Measurements from ENCODE around the gene ENO4. TPM values are rescaled to one million over a fixed set of nuclear protein-coding genes. Genes with fewer than 3 reads are reported as not detected.

Gene ENO4
- total RNA-seq, 2 experiments from 2014 or later = not detected

DNA sequence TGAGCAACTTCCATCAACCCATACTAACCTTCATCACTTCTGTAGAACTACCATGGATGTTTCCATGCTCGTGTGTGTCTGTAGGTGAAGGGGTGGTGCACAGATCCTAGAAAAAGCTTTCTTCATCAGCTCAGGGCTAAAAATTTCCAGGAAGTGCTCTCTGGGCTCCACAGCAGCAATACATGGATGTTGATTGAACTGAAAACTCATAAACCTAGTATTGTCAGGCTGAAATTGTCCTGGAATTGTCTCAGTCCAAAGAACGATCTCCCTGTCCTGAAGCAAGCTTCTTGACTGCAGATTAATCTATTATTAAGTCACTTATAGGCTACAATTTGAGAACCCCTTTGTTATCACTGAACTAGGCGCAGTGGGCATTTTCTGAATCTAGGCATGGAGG is 39.8 kb downstream of the ENO4 start:
- Mint-ChIP-seq H3K4me1 (no peaks in the 10 kb centered on the region), H3K27me3 (peaks cover 13% of the 10 kb centered on the region), H3K4me3 (no peak overlapping the region), H3K9me3 (no peaks in the 10 kb centered on the region), H3K36me3 (ENCODE audit: low read depth) (no peaks in the 10 kb centered on the region), H3K27ac (no peak overlapping the region)
- no peak for DNase-seq
- POLR2A ChIA-PET = no interaction called here
- CTCF ChIA-PET = no interaction called here

DNA sequence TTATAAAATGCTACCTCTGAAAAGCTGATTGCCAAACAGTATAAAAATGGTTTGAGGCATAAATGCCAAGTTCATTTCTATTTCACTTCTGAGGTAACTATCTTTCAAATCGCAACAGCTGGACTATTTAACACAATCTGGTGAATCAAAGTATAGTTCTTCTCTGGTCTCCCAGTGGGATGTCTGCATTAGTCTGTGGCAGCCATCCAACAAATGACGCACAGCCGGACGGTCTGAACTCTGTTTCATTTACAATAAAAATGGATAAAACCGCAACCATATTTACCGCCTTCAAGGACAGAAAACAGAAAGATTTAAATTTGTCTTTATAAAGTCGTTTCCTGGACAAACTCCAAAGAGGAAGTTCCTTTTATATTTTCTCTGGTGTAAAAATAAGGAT is 41.9 kb downstream of the ENO4 start:
- ChIA-PET POLR2A (no interaction called here), CTCF (no interaction called here)
- Mint-ChIP-seq H3K4me1 (no peaks in the 10 kb centered on the region), H3K36me3 (ENCODE audit: low read depth) (no peaks in the 10 kb centered on the region), H3K4me3 (no peak overlapping the region), H3K9me3 (no peaks in the 10 kb centered on the region), H3K27me3 (peaks cover 13% of the 10 kb centered on the region), H3K27ac (no peak overlapping the region)
- no peak for DNase-seq

DNA sequence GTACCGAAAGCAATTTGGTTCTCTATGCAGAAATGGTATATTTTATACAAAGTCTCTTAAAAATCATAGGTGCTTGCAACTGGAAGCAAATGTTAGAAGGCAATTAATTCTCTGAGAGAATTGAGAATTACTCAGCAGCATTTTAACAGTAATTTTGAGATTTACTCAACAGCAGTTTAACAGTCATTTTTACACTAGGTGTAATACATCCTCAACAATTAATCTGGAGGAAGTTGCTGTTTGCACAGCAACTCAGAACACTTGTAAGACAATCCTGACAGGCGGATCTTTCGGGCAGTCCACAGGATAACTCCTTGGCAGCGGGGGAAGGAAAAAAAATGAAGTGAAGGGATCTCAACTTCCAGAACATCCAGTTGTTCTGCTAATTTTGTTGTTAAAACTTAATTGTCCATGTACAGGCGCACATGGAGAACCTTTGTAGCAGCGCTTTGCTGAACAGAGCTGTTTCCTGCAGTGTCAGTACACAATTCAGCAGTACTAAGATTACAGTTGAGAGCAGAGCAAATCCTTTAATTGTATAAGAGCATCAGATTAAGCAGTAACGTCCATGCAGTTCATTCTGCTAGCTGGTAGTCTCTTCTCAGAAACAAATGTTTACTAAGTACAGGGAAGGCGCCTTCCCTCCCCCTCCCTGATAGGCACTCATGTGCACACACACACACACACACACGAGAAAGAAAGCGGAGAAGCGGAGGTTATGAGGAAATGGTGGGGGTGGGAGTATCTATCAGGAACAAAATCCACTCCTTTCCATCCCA is 43.8 kb downstream of the ENO4 start:
- DNase-seq = no peak
- peaks cover 13% of the 10 kb centered on the region for H3K27me3 Mint-ChIP-seq
- no peak overlapping the region for H3K4me3 Mint-ChIP-seq
- ChIA-PET POLR2A (no interaction called here), CTCF (interaction anchor here (1.7 kb wide), 1 partner anchor 96 kb away, joined by 4 read pairs; no protein-coding TSS in a partner anchor)
- H3K4me1 Mint-ChIP-seq = no peaks in the 10 kb centered on the region
- H3K27ac Mint-ChIP-seq = no peak overlapping the region
- H3K9me3 Mint-ChIP-seq = no peaks in the 10 kb centered on the region
- H3K36me3 Mint-ChIP-seq (ENCODE audit: low read depth) = no peaks in the 10 kb centered on the region

DNA sequence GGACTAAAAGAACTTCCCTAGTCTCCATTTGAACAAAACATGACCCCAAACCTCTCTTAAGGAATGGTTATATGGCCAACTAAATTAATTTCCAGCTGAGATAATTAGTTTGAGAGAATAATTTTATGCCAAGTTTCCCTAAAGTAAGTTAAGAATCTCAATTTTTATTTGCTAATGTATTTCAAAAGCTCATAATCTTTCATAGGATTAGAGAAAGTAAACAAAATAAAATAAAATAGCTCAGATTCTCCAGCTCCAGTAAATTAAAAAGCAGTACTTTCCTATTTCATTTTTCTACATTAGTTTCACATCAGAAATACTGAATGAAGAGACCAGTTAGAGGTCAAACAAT is 44.4 kb downstream of the ENO4 start:
- ChIA-PET CTCF (interaction anchor here (1.7 to 2.0 kb wide), 2 partner anchors 97 to 281 kb away, joined by 4 read pairs; no protein-coding TSS in a partner anchor), POLR2A (no interaction called here)
- Mint-ChIP-seq H3K27ac (no peak overlapping the region), H3K36me3 (ENCODE audit: low read depth) (no peaks in the 10 kb centered on the region), H3K9me3 (no peaks in the 10 kb centered on the region), H3K4me1 (no peaks in the 10 kb centered on the region), H3K4me3 (no peak overlapping the region), H3K27me3 (peaks cover 13% of the 10 kb centered on the region)
- no peak for DNase-seq

DNA sequence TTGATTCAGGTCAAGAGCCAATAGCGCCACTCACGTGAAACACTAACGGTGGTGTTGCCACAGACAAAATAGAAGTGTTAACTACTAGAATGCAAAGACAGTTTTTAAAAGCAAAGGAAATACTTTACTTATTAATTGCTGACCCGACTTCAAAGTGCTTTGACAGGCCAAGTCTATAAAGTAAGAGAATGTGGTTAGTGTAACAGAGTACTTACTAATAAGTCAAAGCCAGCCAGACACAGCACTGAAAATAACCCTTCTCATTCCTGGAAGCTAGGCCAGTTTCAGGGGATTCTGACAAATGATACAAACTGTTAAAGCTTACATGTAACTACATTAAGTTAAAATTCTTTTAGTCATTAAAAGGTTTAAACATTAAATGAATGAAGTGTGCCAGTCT is 50.3 kb downstream of the ENO4 start:
- H3K36me3 Mint-ChIP-seq (ENCODE audit: low read depth) = no peaks in the 10 kb centered on the region
- no peaks in the 10 kb centered on the region for H3K9me3 Mint-ChIP-seq
- DNase-seq = no peak
- no peak overlapping the region for H3K27ac Mint-ChIP-seq
- CTCF ChIA-PET = no interaction called here
- no peaks in the 10 kb centered on the region for H3K4me1 Mint-ChIP-seq
- POLR2A ChIA-PET = no interaction called here
- no peaks in the 10 kb centered on the region for H3K27me3 Mint-ChIP-seq
- no peak overlapping the region for H3K4me3 Mint-ChIP-seq

DNA sequence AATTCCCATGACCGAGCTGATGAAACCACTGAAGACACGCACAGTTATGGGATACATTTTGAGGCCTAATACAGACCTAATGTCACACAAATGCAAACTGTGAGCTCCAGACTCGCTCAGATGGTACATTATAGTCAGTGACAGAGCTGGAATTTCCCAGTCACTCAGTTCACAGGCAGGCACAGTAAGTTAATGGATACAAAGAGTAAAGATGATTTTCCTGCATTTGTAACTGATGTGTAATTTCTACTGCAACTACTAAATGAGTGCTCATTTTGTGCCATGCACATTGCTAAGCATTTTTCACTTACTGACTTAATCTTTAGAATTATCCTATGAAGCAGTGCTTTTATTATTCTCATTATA is 56.5 kb downstream of the ENO4 start:
- POLR2A ChIA-PET = no interaction called here
- CTCF ChIA-PET = no interaction called here
- Mint-ChIP-seq H3K9me3 (no peaks in the 10 kb centered on the region), H3K27ac (no peak overlapping the region), H3K4me1 (no peaks in the 10 kb centered on the region), H3K4me3 (no peak overlapping the region), H3K27me3 (no peaks in the 10 kb centered on the region), H3K36me3 (ENCODE audit: low read depth) (no peaks in the 10 kb centered on the region)
- no peak for DNase-seq

DNA sequence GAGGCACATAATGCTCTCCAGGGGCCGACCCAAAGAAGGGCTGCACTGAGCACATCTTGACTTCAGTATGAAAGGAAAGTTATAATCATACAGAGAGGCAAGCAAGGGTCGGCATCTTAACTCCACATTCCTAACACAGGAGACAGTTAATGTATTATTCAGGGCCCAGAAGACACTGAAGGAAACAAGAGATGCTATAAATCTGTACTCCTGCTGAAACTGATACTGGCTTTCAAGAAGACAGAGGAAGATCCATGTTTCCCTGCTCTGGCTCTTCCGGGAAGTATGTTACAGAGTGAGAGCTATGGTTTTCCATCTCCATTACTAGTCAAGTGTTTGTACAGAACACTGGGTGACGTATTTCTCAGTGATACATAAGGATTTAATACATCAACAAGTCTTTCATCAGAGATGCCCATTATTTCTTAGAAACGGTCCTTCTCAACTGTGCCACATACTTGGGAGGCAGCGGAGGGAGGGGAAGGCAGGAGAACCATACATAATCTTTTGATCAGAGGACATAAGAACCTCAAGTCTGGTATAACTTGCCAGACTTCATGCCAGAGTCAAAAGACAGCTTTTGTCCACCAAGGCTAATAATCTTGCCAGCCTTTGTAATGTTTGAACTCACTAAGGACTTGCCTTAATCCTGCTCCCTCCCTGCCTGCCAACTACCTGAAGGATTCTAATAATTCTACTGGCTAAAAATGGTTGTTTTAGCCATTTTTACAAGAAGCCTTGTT is 58.1 kb downstream of the ENO4 start:
- no peak overlapping the region for H3K27ac Mint-ChIP-seq
- H3K4me3 Mint-ChIP-seq = no peak overlapping the region
- no peak for DNase-seq
- POLR2A ChIA-PET = no interaction called here
- H3K4me1 Mint-ChIP-seq = no peaks in the 10 kb centered on the region
- CTCF ChIA-PET = no interaction called here
- no peaks in the 10 kb centered on the region for H3K9me3 Mint-ChIP-seq
- no peaks in the 10 kb centered on the region for H3K36me3 Mint-ChIP-seq (ENCODE audit: low read depth)
- H3K27me3 Mint-ChIP-seq = no peaks in the 10 kb centered on the region

DNA sequence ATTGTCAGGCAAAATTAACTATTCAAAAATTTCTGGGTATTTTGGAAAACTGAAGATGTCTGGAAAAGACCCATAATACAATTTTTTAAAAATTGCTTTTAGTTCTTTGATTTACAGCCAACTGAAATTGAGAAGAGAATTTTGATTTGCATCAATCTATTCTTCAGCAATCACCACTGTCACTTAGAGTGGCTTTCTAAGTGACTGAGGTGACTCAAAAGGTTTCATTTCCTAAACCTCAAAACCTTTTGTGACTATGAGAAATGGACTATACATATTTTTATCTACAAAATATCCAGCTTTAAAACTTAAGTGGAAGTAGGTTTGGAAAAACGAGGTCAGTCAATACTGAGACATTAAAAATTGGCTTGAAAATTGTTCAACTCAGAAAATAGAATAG is 60.0 kb downstream of the ENO4 start:
- H3K27me3 Mint-ChIP-seq = no peaks in the 10 kb centered on the region
- ChIA-PET POLR2A (no interaction called here), CTCF (no interaction called here)
- no peaks in the 10 kb centered on the region for H3K4me1 Mint-ChIP-seq
- H3K36me3 Mint-ChIP-seq (ENCODE audit: low read depth) = no peaks in the 10 kb centered on the region
- no peaks in the 10 kb centered on the region for H3K9me3 Mint-ChIP-seq
- H3K27ac Mint-ChIP-seq = no peak overlapping the region
- DNase-seq = no peak
- no peak overlapping the region for H3K4me3 Mint-ChIP-seq

DNA sequence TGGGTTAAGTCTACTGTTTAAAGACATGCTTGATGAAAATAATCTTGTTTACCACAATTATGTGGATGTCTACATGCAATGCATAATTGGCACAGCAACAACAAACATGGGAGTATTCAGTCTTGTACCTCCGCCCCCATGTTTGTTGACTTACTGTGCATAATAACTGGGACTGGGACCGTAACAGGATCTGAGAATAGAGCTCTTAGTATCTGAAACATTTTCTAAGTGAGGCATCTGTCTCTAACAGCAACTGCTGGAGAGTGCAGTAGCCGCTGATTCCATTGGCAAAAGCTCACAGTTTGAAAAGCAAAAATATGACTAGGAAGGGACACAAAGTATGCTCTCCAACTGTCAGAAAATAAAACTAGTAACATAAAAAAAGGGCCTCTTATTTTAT is 61.6 kb downstream of the ENO4 start:
- Mint-ChIP-seq H3K9me3 (no peaks in the 10 kb centered on the region), H3K27ac (no peak overlapping the region), H3K27me3 (no peaks in the 10 kb centered on the region), H3K4me1 (no peaks in the 10 kb centered on the region), H3K4me3 (no peak overlapping the region), H3K36me3 (ENCODE audit: low read depth) (no peaks in the 10 kb centered on the region)
- POLR2A ChIA-PET = no interaction called here
- no peak for DNase-seq
- CTCF ChIA-PET = no interaction called here

DNA sequence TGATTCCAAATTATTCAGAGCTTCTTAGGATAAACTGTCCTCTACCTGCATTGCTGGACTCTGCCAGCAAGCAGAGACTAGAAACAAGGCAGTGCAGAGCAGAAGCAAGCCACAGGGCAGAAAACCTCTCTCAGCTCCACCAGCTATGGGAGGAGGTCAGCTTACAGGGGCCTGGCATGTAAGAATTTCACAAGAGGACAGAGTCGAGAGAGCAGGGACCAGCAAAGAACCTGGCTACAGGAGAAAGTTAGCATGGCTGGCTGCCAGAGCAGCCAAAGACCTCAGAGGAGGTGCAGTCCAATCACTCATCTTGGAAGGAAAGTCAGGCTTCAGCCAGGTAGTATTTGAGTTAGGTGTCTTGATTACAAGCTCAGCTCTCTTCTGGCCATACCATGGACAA is 62.9 kb downstream of the ENO4 start:
- no peak for DNase-seq
- CTCF ChIA-PET = no interaction called here
- Mint-ChIP-seq H3K4me3 (no peak overlapping the region), H3K4me1 (no peaks in the 10 kb centered on the region), H3K27me3 (no peaks in the 10 kb centered on the region), H3K27ac (no peak overlapping the region), H3K9me3 (no peaks in the 10 kb centered on the region), H3K36me3 (ENCODE audit: low read depth) (no peaks in the 10 kb centered on the region)
- POLR2A ChIA-PET = no interaction called here

DNA sequence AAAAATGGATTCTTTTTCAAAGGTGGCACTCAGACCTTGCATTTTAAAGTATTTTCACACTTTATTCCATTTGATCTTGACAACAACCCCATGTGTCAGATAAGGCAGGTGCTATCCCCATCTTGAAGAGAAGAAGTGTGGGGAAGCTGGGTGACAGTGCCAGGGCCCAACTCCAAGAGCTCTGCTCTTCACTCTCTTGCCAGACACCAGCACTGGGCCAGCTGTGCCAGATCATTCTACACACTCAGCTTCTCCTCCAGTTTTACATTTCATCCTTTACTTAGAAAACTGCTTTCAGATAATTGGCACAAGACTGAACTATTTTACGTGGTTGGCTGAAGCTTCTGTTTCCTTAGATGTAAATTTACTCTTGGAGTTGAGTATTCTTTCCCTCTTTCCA is 64.4 kb downstream of the ENO4 start:
- CTCF ChIA-PET = no interaction called here

DNA sequence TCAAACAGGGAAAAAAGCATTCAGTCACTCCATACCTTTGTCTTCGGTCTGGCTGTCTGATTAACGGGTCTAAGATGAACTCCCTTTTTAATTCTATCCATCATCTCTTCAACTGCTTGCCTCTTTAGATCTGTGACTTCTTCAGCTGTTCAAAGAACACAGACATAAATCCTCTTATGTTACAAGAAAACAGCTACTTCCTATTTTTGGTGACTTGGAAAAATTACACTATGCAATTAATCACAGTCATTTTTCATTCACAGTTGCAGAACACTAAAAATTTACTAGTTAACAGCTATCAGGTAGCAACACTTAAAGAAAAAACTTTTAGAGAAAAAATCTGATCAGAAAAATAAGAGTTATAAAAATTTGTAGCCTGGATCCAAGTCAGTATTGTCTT is 66.0 kb downstream of the ENO4 start:
- no peaks in the 10 kb centered on the region for H3K4me1 Mint-ChIP-seq
- H3K36me3 Mint-ChIP-seq (ENCODE audit: low read depth) = no peaks in the 10 kb centered on the region

More for the DNA sequence above, 64.4 kb downstream of the ENO4 start:
- POLR2A ChIA-PET = no interaction called here
- Mint-ChIP-seq H3K36me3 (ENCODE audit: low read depth) (no peaks in the 10 kb centered on the region), H3K27me3 (no peaks in the 10 kb centered on the region), H3K9me3 (no peaks in the 10 kb centered on the region), H3K4me3 (no peak overlapping the region), H3K27ac (no peak overlapping the region), H3K4me1 (no peaks in the 10 kb centered on the region)
- no peak for DNase-seq

DNA sequence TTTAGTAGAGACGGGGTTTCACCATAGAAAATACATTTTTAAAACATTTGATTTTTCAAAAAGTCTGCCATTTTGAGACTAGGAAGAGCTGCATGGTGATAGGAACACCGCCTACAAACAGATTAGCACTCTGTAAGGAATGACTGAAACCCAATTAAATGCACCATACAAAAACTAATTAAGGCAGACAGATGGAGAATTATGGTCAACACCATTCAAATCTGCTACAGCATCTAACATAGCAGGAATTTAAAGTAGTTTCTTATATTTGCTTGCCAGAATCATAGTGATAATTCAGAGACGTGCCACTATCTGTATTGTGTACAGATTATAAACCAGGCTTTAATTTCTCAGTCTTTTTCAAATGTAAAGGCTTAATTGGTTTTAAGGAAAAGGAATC is 68.2 kb downstream of the ENO4 start:
- Mint-ChIP-seq H3K9me3 (no peaks in the 10 kb centered on the region), H3K4me3 (no peak overlapping the region), H3K27ac (no peak overlapping the region), H3K36me3 (ENCODE audit: low read depth) (no peaks in the 10 kb centered on the region), H3K27me3 (no peaks in the 10 kb centered on the region), H3K4me1 (no peaks in the 10 kb centered on the region)
- ChIA-PET POLR2A (no interaction called here), CTCF (no interaction called here)
- no peak for DNase-seq

More for the DNA sequence above, 66.0 kb downstream of the ENO4 start:
- DNase-seq = no peak
- Mint-ChIP-seq H3K27me3 (no peaks in the 10 kb centered on the region), H3K4me3 (no peak overlapping the region), H3K9me3 (no peaks in the 10 kb centered on the region), H3K27ac (no peak overlapping the region)
- ChIA-PET POLR2A (no interaction called here), CTCF (interaction anchor here (1.2 kb wide), 1 partner anchor 12 kb away, joined by 3 read pairs; no protein-coding TSS in a partner anchor)

DNA sequence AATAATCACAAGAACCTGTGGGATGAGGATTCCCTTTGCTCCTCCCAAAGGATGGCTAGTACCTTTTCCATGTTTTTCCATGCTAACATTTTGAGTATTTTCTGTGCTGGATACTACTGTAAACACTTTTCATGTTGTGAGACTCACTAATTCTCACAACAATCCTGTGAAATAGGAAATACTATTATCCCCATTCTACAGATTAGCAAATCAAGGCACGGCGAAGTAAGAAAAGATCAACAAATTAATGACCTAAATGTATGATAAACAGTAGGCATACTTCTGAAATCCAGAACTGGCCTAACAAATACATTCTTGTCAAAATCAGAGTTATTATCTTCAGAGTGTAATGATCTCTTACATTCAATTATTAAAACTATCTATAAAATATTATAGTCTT is 69.3 kb downstream of the ENO4 start:
- Mint-ChIP-seq H3K27me3 (no peaks in the 10 kb centered on the region), H3K27ac (no peak overlapping the region), H3K9me3 (no peaks in the 10 kb centered on the region), H3K36me3 (ENCODE audit: low read depth) (no peaks in the 10 kb centered on the region), H3K4me3 (no peak overlapping the region), H3K4me1 (no peaks in the 10 kb centered on the region)
- ChIA-PET POLR2A (no interaction called here), CTCF (no interaction called here)
- no peak for DNase-seq

Measured in activated CD4-positive, alpha-beta memory T cell treated with anti-CD3 and anti-CD28 coated beads, Interleukin-2, amount 10 ng/mL, durations not matched to agents 7 days and 5 days (primary cell).